ENCODE measurements around the gene NACA.
A peak's percentile ranks its signal among the peaks of the same experiment; 100 is the strongest.

The NACA gene

DNA sequence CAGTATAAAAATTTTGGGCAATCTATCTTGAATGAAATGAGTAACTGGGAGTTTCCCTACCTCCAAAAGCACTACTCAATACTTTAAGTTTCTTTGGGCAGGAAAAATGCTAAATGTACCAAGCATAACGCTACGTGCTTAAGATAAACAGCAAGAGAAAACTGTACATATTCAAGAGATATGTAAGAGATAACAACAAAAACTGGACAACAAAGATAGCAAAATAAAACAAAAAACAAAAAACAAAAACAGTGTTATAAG lies 57.0 kb downstream of the NACA start:
- no peaks in the 10 kb centered on the region for H3K9me3 ChIP-seq (ENCODE audit: control insufficient read depth, insufficient read depth, low read depth, low read length)
- H3K36me3 ChIP-seq (ENCODE audit: control insufficient read depth in 2 of 2, insufficient read depth in 1 of 2, low read length in 2 of 2): peaks cover 81 to 97% of the 10 kb centered on the region in 2 experiments
- ChIA-PET CTCF (interaction anchor here (1.6 kb wide), 1 partner anchor 10 kb away, joined by 3 read pairs; no protein-coding TSS in a partner anchor), POLR2A (interaction anchor here (0.9 to 1.3 kb wide), 2 partner anchors 31 to 57 kb away, joined by 3 to 6 read pairs; partner anchors contain the start of gene NACA)
- H3K4me1 ChIP-seq (ENCODE audit: control insufficient read depth, insufficient read depth, low read length): 0 out of 2 replicates have a peak, but pooled peaks cover 2% of the 10 kb centered on the region
- no peak for TF ChIP-seq MZF1 (tag by site-specific recombination; IDR thresholded peaks at IDR 0.05; ENCODE audit: borderline replicate concordance)
- TF ChIP-seq ZSCAN16 (tag by site-specific recombination; IDR thresholded peaks at IDR 0.05): no peak
- TF ChIP-seq ZNF600 (tag by site-specific recombination; IDR thresholded peaks at IDR 0.05): 0 out of 2 replicates have a peak, but pooled peaks have one; percentile 14
- H3K27ac ChIP-seq (ENCODE audit: extremely low read depth, low read depth, low read length): no peak overlapping the region
- no peak overlapping the region for H3K4me3 ChIP-seq (ENCODE audit: low read depth, low read length)

Measured in HEK293 (cell line).